Activated naive CD4-positive, alpha-beta T cell treated with anti-CD3 and anti-CD28 coated beads for 36 hours (primary cell): ENCODE measurements around the gene ZNF883. TPM values are rescaled to one million over a fixed set of nuclear protein-coding genes. Genes with fewer than 3 reads are reported as not detected.

Source experiments
- CTCF ChIA-PET: fragments of 350-600 bp; sonication (Branson Sonifier 250); formaldehyde crosslinking; loops from one replicate; lab custom pipeline; 2021; ENCODE audit warnings: antibody characterized with exemption; lab: Charles Lee
- DNase-seq: peaks from one replicate; pipeline ENCODE4 v3.0.0-alpha.2; 2020
- H3K27ac Mint-ChIP-seq: one replicate; pipeline ENCODE4 v1.8.0; 2021; ENCODE audit warnings: mild to moderate bottlenecking, mixed read lengths
- H3K27me3 Mint-ChIP-seq: one replicate; pipeline ENCODE4 v1.8.0; 2021; ENCODE audit warnings: low read depth, mixed read lengths
- H3K36me3 Mint-ChIP-seq: one replicate; pipeline ENCODE4 v1.8.0; 2021; ENCODE audit warnings: low read depth, mixed read lengths
- H3K4me1 Mint-ChIP-seq: one replicate; pipeline ENCODE4 v1.8.0; 2021; ENCODE audit warnings: low read depth, mixed read lengths
- H3K4me3 Mint-ChIP-seq: one replicate; pipeline ENCODE4 v1.8.0; 2021; ENCODE audit warnings: mild to moderate bottlenecking, moderate library complexity, mixed read lengths
- H3K9me3 Mint-ChIP-seq: one replicate; pipeline ENCODE4 v1.8.0; 2021; ENCODE audit warnings: mixed read lengths
- intact Hi-C: fragments of 100-400 bp; cut with micrococcal nuclease; formaldehyde crosslinking; loops from one replicate; pipeline ENCODE4 v1.15.1; 2023
- total RNA-seq, 2 experiments: library from RNA; stranded (reverse); gene quantifications; one replicate each; pipeline ENCODE4 v1.2.3, GENCODE V29; 2021

ZNF883 gene
- total RNA-seq, 2 experiments from 2014 or later = 0.44 to 0.60 TPM

DNA sequence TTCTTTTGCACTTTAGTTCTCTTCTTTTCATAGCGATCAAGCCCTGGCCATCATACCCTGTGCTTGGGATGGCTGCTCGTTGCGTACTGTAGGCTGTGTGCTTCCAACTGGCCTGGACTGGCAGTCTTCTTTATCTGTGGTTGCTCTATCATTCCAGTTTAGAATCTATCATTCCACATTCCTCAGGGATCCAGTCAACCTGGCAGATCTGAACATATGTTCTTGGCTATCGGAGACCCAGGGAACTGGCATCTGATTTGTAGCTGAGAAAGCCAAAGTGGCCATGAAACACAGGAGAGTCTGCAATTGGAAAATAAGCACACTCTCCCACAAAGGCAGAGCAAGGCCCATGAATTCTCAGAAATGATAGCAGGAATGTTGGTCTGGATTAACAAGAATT lies 98.7 kb downstream of the ZNF883 start:
- Mint-ChIP-seq H3K27me3 (peaks cover 2% of the 10 kb centered on the region), H3K9me3 (no peaks in the 10 kb centered on the region), H3K4me3 (no peak overlapping the region), H3K36me3 (no peaks in the 10 kb centered on the region), H3K27ac (no peak overlapping the region), H3K4me1 (no peaks in the 10 kb centered on the region)
- intact Hi-C loops = no loop called here
- DNase-seq = no peak
- CTCF ChIA-PET = interaction anchor here (0.8 to 4.3 kb wide), 2 partner anchors 10 to 199 kb away, joined by 3 to 24 read pairs; no protein-coding TSS in a partner anchor

DNA sequence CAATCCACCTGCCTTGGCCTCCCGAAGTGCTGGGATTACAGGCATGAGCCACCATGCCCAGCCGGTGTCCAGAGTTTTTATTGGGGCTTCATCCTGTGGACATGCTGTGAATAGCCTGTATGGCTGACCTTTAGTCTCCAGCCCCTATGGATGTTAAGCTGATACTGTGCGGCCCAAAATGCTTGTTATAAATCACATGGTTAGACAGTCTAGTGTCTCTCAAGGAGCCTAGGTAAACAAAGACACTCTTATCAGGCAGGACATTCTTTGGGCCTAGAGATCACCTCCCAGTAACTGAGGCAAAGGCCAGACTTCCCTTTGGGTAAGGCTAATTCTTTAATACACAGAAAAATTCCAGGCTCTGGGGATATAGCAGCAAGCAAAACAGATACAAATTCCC lies 99.4 kb downstream of the ZNF883 start:
- no peaks in the 10 kb centered on the region for H3K9me3 Mint-ChIP-seq
- no peak overlapping the region for H3K27ac Mint-ChIP-seq
- H3K27me3 Mint-ChIP-seq = peaks cover 2% of the 10 kb centered on the region
- no peak overlapping the region for H3K4me3 Mint-ChIP-seq
- CTCF ChIA-PET = interaction anchor here (0.8 to 4.3 kb wide), 2 partner anchors 9 to 200 kb away, joined by 3 to 24 read pairs; no protein-coding TSS in a partner anchor
- no peaks in the 10 kb centered on the region for H3K4me1 Mint-ChIP-seq
- no peaks in the 10 kb centered on the region for H3K36me3 Mint-ChIP-seq
- DNase-seq = no peak
- intact Hi-C loops = no loop called here

DNA sequence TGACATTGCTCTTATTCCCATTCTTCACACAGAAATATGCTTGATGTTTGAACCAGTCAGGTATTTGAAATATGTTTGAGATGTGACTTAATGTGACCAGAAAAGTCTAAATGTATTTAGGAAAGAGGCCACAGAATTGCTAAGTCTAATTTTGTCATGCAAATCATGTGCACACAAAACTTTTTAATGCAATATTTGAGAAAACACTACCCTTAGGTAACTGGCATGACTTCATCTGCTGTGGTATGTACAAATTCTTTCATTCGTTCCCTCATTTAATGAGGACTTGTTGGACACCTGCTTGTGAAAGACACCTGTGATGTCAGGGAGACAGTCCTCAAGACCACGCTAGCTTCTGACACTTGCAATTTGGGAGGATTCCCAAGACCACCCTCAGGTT lies 100.3 kb downstream of the ZNF883 start:
- H3K4me3 Mint-ChIP-seq = no peak overlapping the region
- peaks cover 2% of the 10 kb centered on the region for H3K27me3 Mint-ChIP-seq
- no peaks in the 10 kb centered on the region for H3K36me3 Mint-ChIP-seq
- H3K9me3 Mint-ChIP-seq = no peaks in the 10 kb centered on the region
- no peaks in the 10 kb centered on the region for H3K4me1 Mint-ChIP-seq
- no peak overlapping the region for H3K27ac Mint-ChIP-seq
- CTCF ChIA-PET = interaction anchor here (4.3 kb wide), 1 partner anchor 8 kb away, joined by 24 read pairs; no protein-coding TSS in a partner anchor
- intact Hi-C loops = no loop called here
- DNase-seq = no peak

Other genes starting within 250 kb of the ZNF883 start
- gene SLC46A2, start 121.3 kb downstream of the ZNF883 start, total RNA-seq = not detected
- gene ZFP37, start 44.5 kb upstream of the ZNF883 start, total RNA-seq = 1 to 10 TPM; 1.5 to 1.6 TPM
- 1 to 10 TPM; 1.2 to 1.7 TPM for gene SLC31A2, start 138.8 kb upstream of the ZNF883 start, total RNA-seq
- gene FKBP15, start 209.1 kb upstream of the ZNF883 start, total RNA-seq = 10 to 100 TPM; 14.7 to 15.8 TPM
- 1 to 10 TPM; 8.1 to 8.2 TPM for gene SLC31A1, start 209.4 kb upstream of the ZNF883 start, total RNA-seq